Measurements from ENCODE around the gene PCDH1.

DNA sequence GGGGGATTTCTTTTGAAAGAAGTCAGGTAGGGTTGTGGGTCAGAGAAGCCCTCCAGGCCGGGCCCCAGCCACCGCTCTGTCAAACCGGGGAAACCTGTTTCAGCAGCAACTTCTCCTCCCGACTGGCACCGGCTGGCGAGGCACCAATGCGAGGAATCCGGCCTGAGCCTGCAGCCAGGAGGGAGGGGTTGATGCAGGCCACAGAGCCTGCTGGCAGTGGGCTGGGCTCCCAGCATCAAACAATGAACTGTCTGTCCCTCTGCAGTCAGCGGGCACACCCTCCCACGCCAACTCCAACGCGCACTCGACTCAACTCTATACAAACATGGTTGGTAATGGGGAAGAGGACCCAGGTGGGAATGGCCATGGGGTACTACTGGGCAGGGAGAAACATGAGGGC lies 12.1 kb downstream of the PCDH1 start:
- no peak for TF ChIP-seq CTCF (IDR thresholded peaks at IDR 0.05)
- peak in 1 of 3 donors; percentile 16 for TF ChIP-seq POLR2A (IDR thresholded peaks at IDR 0.05)

Measured in body of pancreas (tissue), 4 donors.